Effector memory CD4-positive, alpha-beta T cell (primary cell): ENCODE data around the gene PTPN18.

ENCODE experiments used
- DNase-seq, 3 donors: peaks; one replicate each; pipeline ENCODE4 v3.0.0-alpha.2; 2020
- H3K27ac ChIP-seq: 2 replicates; pipeline ENCODE4 v1.7.0; 2013; ENCODE audit warnings: mild to moderate bottlenecking, low read length, moderate library complexity; ENCODE audit not compliant: insufficient read depth, poor library complexity, severe bottlenecking
- H3K27me3 ChIP-seq: replicated peaks from 2 replicates; pipeline ENCODE4 v1.7.0; 2013; ENCODE audit warnings: mild to moderate bottlenecking, low read length; ENCODE audit not compliant: insufficient read depth, control insufficient read depth, poor library complexity, severe bottlenecking
- H3K36me3 ChIP-seq: 2 replicates; pipeline ENCODE4 v1.7.0; 2013; ENCODE audit warnings: mild to moderate bottlenecking, low read length, moderate library complexity; ENCODE audit not compliant: control insufficient read depth, insufficient read depth
- H3K4me1 ChIP-seq: 2 replicates; pipeline ENCODE4 v1.7.0; 2013; ENCODE audit warnings: low read length, mild to moderate bottlenecking; ENCODE audit not compliant: control insufficient read depth, insufficient read depth, poor library complexity, severe bottlenecking
- H3K4me3 ChIP-seq: 2 replicates; pipeline ENCODE4 v1.7.0; 2013; ENCODE audit warnings: low read length, low read depth, mild to moderate bottlenecking; ENCODE audit not compliant: insufficient read depth, poor library complexity, severe bottlenecking
- H3K9me3 ChIP-seq: 2 replicates; pipeline ENCODE4 v1.7.0; 2013; ENCODE audit warnings: mild to moderate bottlenecking, low read length, moderate library complexity; ENCODE audit not compliant: control insufficient read depth

Gene PTPN18

DNA sequence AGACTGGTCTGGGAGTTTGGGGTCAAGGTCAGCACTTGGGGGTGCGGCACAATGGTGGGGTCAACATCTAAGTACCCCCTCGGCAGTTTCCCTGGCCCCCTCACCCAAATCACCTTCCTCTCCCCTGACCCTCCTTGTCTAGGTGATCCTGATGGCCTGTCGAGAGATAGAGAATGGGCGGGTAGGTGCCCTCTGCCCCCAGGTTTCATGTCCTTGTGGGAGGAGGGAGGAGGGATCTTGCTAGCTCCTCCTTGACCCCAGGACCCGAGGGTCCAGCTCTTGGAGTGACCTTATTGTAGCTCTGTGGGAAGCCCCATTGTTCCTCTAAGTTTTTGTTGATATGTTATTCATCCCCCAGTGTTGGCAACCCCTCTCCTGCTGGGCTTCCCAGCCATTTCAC is 3.6 kb downstream of the PTPN18 start:
- Histone ChIP-seq H3K27me3 (no peaks in the 10 kb centered on the region), H3K27ac (no peak overlapping the region), H3K4me1 (peaks cover 10% of the 10 kb centered on the region), H3K9me3 (no peaks in the 10 kb centered on the region), H3K36me3 (no peaks in the 10 kb centered on the region), H3K4me3 (no peak overlapping the region)
- no peak for DNase-seq

DNA sequence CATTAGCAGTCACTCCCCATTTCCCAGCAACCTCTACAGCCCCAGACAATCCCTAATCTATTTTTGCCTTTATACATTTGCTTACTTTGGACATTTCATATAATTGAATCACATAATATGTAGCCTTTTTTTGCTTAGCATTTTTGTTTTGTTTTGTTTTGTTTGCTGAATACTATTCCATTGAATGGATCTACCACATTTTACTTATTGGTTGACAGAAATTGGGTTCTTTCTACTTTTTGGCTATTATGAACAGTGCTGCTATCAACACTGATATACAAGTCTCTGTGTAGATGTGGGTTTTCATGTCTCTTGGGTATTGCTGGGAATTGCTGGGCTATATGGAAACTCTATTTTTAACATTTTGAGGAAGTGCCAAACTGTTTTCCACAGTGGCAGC is 7.6 kb downstream of the PTPN18 start:
- no peaks in the 10 kb centered on the region for H3K4me1 ChIP-seq
- no peak overlapping the region for H3K4me3 ChIP-seq
- no peaks in the 10 kb centered on the region for H3K36me3 ChIP-seq
- no peak overlapping the region for H3K27ac ChIP-seq
- no peaks in the 10 kb centered on the region for H3K27me3 ChIP-seq
- H3K9me3 ChIP-seq: no peaks in the 10 kb centered on the region
- no peak for DNase-seq

DNA sequence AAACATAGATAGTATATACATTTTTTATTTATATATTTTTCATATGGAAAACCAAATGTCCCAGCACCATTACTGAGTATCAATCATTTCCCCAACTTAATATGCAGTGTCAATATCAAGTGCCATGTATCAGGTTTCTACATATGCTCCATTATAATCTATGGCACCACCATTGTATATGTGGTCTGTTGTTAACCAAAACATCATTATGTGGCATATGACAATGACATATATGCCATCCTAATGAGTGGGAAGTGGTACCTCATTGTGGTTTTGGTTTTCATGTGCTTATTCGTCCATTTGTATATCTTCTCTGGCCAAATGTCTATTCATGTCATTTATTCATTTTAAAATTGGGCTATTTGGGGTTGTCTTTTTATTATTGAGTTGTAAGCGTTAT is 9.2 kb downstream of the PTPN18 start:
- Histone ChIP-seq H3K27ac (no peak overlapping the region), H3K4me3 (no peak overlapping the region), H3K4me1 (peaks cover 4% of the 10 kb centered on the region), H3K9me3 (no peaks in the 10 kb centered on the region), H3K36me3 (no peaks in the 10 kb centered on the region), H3K27me3 (no peaks in the 10 kb centered on the region)
- DNase-seq: no peak

GRCh38 chr2:130365963-130366362 is 10.1 kb downstream of the PTPN18 start:
- Histone ChIP-seq H3K27me3 (no peaks in the 10 kb centered on the region), H3K27ac (no peak overlapping the region)
- DNase-seq: no peak

DNA sequence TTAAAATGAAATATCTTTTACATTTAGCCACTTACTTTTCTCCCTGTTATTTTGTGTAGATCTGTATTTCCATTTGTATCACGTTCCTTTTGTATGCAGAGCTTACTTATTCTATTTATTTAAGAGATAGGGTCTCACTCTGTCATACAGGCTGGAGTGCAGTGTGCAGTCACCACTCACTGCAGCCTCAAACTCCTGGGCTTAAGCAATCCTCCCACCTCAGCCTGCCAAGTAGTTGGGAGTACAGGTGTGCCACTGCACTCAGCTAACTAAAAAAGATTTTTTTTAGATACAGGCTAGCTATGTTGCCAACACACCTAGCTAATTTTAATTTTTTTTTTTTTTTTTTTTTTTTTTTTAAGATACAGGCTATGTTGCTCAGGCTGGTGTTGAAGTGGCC is 10.9 kb downstream of the PTPN18 start:
- Histone ChIP-seq H3K36me3 (no peaks in the 10 kb centered on the region), H3K9me3 (no peaks in the 10 kb centered on the region), H3K4me3 (no peak overlapping the region), H3K4me1 (peaks cover 19% of the 10 kb centered on the region), H3K27ac (no peak overlapping the region), H3K27me3 (no peaks in the 10 kb centered on the region)
- DNase-seq: no peak

More at GRCh38 chr2:130365963-130366362, 10.1 kb downstream of the PTPN18 start:
- Histone ChIP-seq H3K4me3 (no peak overlapping the region), H3K36me3 (no peaks in the 10 kb centered on the region), H3K4me1 (peaks cover 13% of the 10 kb centered on the region), H3K9me3 (no peaks in the 10 kb centered on the region)

GRCh38 chr2:130368786-130369185 is 12.9 kb downstream of the PTPN18 start:
- Histone ChIP-seq H3K36me3 (no peaks in the 10 kb centered on the region), H3K27me3 (no peaks in the 10 kb centered on the region), H3K4me3 (no peak overlapping the region), H3K9me3 (no peaks in the 10 kb centered on the region), H3K27ac (no peak overlapping the region), H3K4me1 (peaks cover 29% of the 10 kb centered on the region)
- no peak for DNase-seq

DNA sequence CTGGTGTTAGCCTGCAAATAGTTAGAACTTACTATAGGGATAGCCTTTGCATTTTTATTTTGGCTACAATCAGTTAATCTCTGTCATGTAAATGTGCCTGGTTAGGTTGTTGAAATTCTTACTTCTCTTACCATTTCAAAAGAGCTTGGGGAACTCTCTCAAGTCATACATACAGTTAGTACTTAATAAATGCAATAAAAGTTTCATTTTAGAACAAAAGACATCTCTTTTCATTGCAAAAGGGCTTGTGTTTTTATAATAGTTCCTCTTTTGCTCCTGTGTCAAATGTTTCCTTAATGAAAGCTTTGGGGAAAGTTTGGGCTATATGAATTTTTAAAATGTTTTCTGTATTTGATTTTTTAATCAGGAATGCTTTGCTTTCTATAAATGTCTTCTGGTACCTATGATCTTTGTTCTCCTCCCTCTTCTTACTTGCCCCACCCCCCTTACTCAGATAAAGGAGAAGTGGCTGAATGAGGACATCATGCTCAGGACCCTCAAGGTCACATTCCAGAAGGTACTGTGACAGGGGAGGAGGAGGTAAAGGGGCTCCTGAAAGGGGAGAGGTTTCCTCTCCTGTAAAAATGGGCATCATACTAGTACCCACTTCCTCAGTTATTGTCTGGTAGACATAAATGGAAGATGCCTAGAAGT is 13.6 kb downstream of the PTPN18 start:
- Histone ChIP-seq H3K27ac (no peak overlapping the region), H3K27me3 (no peaks in the 10 kb centered on the region), H3K4me1 (peaks cover 29% of the 10 kb centered on the region), H3K9me3 (no peaks in the 10 kb centered on the region), H3K4me3 (no peak overlapping the region), H3K36me3 (no peaks in the 10 kb centered on the region)
- no peak for DNase-seq

DNA sequence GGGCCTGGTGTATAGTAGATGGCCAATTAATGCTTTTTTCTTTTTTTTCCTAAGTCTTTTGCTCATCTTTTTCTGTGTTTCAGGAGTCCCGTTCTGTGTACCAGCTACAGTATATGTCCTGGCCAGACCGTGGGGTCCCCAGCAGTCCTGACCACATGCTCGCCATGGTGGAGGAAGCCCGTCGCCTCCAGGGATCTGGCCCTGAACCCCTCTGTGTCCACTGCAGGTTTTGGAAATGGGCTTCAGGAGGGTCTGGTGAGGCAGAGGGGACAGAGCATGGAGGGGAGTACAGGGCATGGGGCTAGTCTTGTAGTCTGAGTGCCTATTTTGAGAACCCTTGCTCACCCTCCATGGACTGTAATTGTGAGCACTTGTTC is 14.1 kb downstream of the PTPN18 start:
- Histone ChIP-seq H3K36me3 (no peaks in the 10 kb centered on the region), H3K4me1 (peaks cover 29% of the 10 kb centered on the region), H3K9me3 (no peaks in the 10 kb centered on the region), H3K4me3 (no peak overlapping the region), H3K27ac (peak overlapping the region; percentile 60), H3K27me3 (no peaks in the 10 kb centered on the region)
- DNase-seq: no peak

DNA sequence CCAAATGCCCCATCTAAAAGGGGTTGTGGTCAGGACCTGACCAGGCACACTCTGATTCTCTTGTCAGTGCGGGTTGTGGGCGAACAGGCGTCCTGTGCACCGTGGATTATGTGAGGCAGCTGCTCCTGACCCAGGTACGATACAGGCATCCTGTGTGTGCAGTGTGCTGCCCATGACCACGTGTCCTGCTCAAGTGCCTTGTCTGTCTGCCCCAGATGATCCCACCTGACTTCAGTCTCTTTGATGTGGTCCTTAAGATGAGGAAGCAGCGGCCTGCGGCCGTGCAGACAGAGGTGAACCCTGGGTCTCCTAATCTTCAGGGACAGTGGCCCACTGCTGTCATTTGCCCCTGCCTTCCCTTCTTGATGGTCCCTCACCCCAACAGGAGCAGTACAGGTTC is 14.6 kb downstream of the PTPN18 start:
- Histone ChIP-seq H3K27me3 (no peaks in the 10 kb centered on the region), H3K4me1 (peaks cover 29% of the 10 kb centered on the region), H3K36me3 (no peaks in the 10 kb centered on the region), H3K9me3 (no peaks in the 10 kb centered on the region), H3K27ac (peak overlapping the region; percentile 60), H3K4me3 (peak overlapping the region; percentile 24)
- DNase-seq: peak; percentile 37 to 55 (median 42)

DNA sequence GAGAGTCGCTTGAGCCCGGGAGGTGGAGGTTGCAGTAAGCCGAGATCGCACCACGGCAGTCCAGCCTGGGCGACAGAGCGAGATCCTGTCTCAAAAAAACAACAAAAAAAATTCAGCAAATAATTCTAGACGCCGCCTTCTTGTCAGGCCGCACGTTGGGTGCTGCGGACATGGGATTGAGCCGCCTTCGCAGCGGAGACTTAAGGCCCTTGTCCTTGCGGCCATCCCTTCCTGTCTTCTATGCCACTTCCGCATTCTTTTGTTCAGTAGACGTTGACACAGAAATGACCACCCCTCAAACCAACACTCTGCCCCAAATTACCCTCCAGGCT is 15.8 kb downstream of the PTPN18 start:
- Histone ChIP-seq H3K9me3 (no peaks in the 10 kb centered on the region), H3K4me1 (peaks cover 32% of the 10 kb centered on the region), H3K27ac (peak overlapping the region; percentile 60), H3K36me3 (no peaks in the 10 kb centered on the region), H3K4me3 (peak overlapping the region; percentile 75), H3K27me3 (no peaks in the 10 kb centered on the region)
- no peak for DNase-seq
